Ovary (tissue), 9 donors: ENCODE measurements around the gene RHEB. TPM values are rescaled to one million over a fixed set of nuclear protein-coding genes. Genes with fewer than 3 reads are reported as not detected.
A peak's percentile ranks its signal among the peaks of the same experiment; 100 is the strongest.

Experiments
- DNase-seq, 5 donors: peaks; one replicate each; pipeline ENCODE4 v3.0.0-alpha.2; 2019 to 2020
- H3K27ac ChIP-seq, 2 donors: fragments of 200-600 bp; one replicate each; pipeline versions ENCODE4 v1.5.1 to v1.8.0; 2019 to 2022
- H3K27me3 ChIP-seq: fragments of 200-600 bp; one replicate; pipeline ENCODE4 v1.8.0; 2022
- H3K36me3 ChIP-seq: fragments of 200-600 bp; sonication (generic); one replicate; pipeline ENCODE4 v1.5.1; 2019
- H3K4me1 ChIP-seq: one replicate; pipeline ENCODE4 v1.8.1; 2013; ENCODE audit warnings: mild to moderate bottlenecking, moderate library complexity; ENCODE audit not compliant: insufficient read depth
- H3K4me3 ChIP-seq: fragments of 200-600 bp; sonication (generic); one replicate; pipeline ENCODE4 v1.5.1; 2017
- H3K9me3 ChIP-seq, 2 donors: fragments of 200-600 bp in 1 of 2; sonication (generic) in 1 of 2; one replicate each; pipeline versions ENCODE4 v1.5.1 to v1.8.1; 2013 to 2019; ENCODE audit warnings: mild to moderate bottlenecking in 1 of 2, moderate library complexity in 1 of 2
- EP300 ChIP-seq: sonication (generic); formaldehyde crosslinking; IDR thresholded peaks from one replicate; pipeline ENCODE4 v1.6.1; 2017; ENCODE audit warnings: antibody characterized with exemption
- POLR2A ChIP-seq: fragments of 450-650 bp; IDR thresholded peaks from one replicate; pipeline ENCODE4 v1.6.1; 2017; ENCODE audit warnings: antibody characterized with exemption, mild to moderate bottlenecking, moderate library complexity
- WGBS, 3 donors: extraction: QIAGEN DNeasy Blood & Tissue Kit in 1 of 3; methylation state at CpG; one replicate each; pipeline versions ENCODE4 v1.1.5 to v1.1.7; 2013 to 2017; 5-methylcytosine and 5-hydroxymethylcytosine counted together
- intact Hi-C, 4 donors: fragments of 100-400 bp; cut with DNase I; formaldehyde crosslinking; loops; one replicate each; pipeline versions ENCODE4 v1.11.0 to v1.15.1; 2022 to 2023
- polyA plus RNA-seq, 2 donors: library from polyadenylated mRNA; stranded (reverse); fragments of 200-250 nt in 1 of 2; fragments of 350-450 nt in 1 of 2; fragmentation: Illumina TruSeq in 1 of 2; extraction: RNeasy Lipid Tissue Mini Kit (QIAGEN cat#74804) in 1 of 2; gene quantifications; one replicate each; pipeline ENCODE4 v1.2.3, GENCODE V29; 2013 to 2014
- total RNA-seq, 7 donors: library from RNA; depleted of rRNA in 2 of 7; stranded (reverse); fragments of >200 nt in 2 of 7; fragmentation: NEBNext Ultra II Directional in 3 of 7; extraction: Animal tissue kit (Norgen Biotek cat#: 25700) in 3 of 7; gene quantifications; one replicate each; pipeline versions ENCODE4 v1.1.0 to v1.2.4, GENCODE V29; 2016 to 2023
- TF ChIP-seq, protein P1 (sequence below), 3 donors: fragments of 450-650 bp in 2 of 3; fragments of 200-600 bp in 1 of 3; IDR thresholded peaks; one replicate each; pipeline versions ENCODE4 v1.5.1 to v1.8.0; 2016 to 2022; ENCODE audit warnings: antibody characterized with exemption in 3 of 3, mild to moderate bottlenecking in 1 of 3
- donor health status: DM: no; HTN: no; CAD: no; lungs with moderate emphysema.
- donor health status: DM: no; HTN: no; CAD: no.
- donor health status: Bipolar disorder and iron deficiency.
- donor health status: DM: yes; HTN: yes; CAD: no.
- donor health status: DM: no; HTN: no; CAD: no.
- donor health status: DM: yes; HTN: yes; CAD: no.

Gene RHEB
- total and polyA plus RNA-seq, 9 donors, result 77.6 to 167 (median 91.8) TPM

DNA sequence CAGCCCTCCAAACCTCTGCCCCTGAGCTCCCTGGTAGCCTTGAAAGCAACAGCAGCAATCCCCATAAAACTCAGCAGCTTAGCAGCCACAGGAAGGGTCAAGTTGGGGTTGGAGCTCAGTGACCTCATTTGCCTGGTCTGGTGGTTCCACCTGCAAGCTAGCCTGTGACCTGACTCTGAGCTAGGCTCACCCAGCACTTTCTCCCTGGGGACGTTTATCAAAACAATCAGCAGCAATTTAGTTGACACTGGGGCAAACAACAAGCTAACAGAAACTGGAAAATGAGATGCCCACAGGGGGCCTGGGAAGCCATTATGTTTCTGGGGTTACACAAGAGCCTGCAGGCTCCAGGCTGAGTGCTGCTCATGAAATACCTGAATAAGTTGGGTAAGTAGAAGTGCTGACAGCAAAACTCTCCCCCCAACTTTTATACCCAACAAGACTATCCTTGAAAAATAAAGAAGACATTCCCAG, 57.4 kb downstream of the RHEB start:
- WGBS, 3 donors, result 82 to 85% (median 82%) methylated on average over 1 of the region's 1 CpG
- Histone ChIP-seq H3K4me3 (no peak overlapping the region), H3K27me3 (no peaks in the 10 kb centered on the region), H3K36me3 (no peaks in the 10 kb centered on the region), H3K27ac (no peak overlapping the region), H3K9me3 (no peaks in the 10 kb centered on the region), H3K4me1 (peaks cover 13% of the 10 kb centered on the region)
- TF ChIP-seq EP300, result no peak
- TF ChIP-seq, protein P1, sequence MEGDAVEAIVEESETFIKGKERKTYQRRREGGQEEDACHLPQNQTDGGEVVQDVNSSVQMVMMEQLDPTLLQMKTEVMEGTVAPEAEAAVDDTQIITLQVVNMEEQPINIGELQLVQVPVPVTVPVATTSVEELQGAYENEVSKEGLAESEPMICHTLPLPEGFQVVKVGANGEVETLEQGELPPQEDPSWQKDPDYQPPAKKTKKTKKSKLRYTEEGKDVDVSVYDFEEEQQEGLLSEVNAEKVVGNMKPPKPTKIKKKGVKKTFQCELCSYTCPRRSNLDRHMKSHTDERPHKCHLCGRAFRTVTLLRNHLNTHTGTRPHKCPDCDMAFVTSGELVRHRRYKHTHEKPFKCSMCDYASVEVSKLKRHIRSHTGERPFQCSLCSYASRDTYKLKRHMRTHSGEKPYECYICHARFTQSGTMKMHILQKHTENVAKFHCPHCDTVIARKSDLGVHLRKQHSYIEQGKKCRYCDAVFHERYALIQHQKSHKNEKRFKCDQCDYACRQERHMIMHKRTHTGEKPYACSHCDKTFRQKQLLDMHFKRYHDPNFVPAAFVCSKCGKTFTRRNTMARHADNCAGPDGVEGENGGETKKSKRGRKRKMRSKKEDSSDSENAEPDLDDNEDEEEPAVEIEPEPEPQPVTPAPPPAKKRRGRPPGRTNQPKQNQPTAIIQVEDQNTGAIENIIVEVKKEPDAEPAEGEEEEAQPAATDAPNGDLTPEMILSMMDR (IDR thresholded peaks at IDR 0.05), result no peak
- TF ChIP-seq POLR2A, result no peak
- intact Hi-C loops, result no loop called here
- DNase-seq, result no peak

DNA sequence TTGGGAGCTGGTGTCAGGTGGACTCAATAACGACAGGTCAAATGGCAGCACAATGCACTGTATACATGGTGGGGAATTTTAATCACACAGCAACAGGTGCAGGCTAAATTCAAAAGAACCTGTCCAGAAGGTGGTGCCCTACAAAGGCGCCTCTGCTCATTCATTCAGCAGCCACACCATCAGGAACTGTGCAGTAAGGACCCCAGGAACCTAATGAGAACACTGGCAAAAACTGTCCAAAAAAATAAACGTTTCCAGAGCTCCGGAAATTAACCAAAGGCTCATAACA, 57.8 kb downstream of the RHEB start:
- Histone ChIP-seq H3K4me3 (no peak overlapping the region), H3K4me1 (peaks cover 13% of the 10 kb centered on the region), H3K27ac (no peak overlapping the region), H3K36me3 (no peaks in the 10 kb centered on the region), H3K27me3 (no peaks in the 10 kb centered on the region), H3K9me3 (no peaks in the 10 kb centered on the region)
- DNase-seq, result no peak
- TF ChIP-seq POLR2A (no peak), EP300 (no peak)
- TF ChIP-seq, protein P1 (IDR thresholded peaks at IDR 0.05), result no peak
- intact Hi-C loops, result no loop called here
- WGBS, 3 donors, result 68 to 70% (median 68%) methylated on average over 4 of the region's 4 CpGs

DNA sequence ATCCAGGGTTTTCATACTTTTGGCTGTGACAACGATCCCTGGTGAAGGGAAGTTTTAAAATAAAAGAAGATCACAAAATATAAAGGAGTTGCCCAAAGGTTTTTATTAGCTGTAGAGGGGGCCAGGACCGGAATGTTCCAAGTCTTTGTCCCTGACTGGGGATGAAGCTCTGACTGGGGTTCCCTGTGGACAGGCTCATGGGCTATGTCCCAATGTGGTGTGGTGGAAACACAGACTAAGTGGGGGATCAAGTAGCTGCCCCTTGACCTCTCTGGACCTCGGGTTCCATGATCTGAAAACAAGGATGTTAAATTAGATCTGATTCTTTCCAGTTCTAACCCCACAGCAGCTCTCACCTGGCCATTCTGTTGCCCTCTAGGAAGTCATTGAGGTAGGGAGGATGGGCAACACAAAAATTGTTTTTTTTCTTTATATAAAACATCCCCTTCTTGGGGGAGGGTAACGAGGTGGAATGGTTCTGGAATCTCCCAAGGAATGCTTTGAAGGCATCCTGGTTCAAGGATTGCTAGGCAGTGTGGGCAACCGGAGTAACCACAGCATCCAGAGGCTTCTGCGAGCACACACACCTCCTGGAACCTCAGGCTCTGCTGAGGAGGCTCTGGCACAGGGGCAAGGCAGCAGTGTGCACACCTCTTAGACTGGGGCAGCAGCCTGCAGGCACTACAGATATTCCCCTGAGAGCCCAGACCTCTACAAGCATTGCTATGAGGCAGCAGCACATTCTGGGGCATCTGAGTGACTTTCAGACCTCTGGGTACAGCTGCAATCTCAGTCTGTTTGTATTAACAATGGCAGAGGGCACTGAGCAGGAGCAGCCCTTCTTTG, 58.4 kb downstream of the RHEB start:
- DNase-seq, result no peak
- H3K9me3 ChIP-seq, result no peaks in the 10 kb centered on the region
- intact Hi-C loops, result no loop called here
- 38 to 48% (median 48%) methylated on average over 6 of the region's 6 CpGs for WGBS, 3 donors
- no peaks in the 10 kb centered on the region for H3K36me3 ChIP-seq
- H3K27me3 ChIP-seq, result no peaks in the 10 kb centered on the region
- no peak overlapping the region for H3K4me3 ChIP-seq
- H3K4me1 ChIP-seq, result peaks cover 13% of the 10 kb centered on the region
- H3K27ac ChIP-seq, result peak overlapping the region in 1 of 2 donors; percentile 80
- TF ChIP-seq EP300 (no peak), POLR2A (no peak)
- TF ChIP-seq, protein P1 (IDR thresholded peaks at IDR 0.05), result no peak

DNA sequence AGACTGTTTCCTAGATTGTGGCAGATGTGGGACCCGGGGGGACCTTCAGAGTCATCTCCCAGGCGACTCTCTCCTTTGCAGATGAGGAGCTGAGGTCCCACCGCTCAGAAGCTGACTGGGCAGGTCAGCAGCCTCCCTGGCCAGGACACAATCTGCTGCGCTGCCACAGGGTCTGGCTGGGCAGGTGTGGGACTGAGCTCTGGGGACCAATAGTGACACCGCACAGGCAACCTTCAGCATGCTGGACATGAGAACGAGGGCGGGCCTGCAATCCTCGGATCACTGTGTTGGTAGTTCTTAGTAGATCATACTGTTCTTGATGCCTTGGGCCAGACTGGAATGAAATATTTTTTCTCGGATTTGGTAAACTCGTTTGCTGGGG, 59.2 kb downstream of the RHEB start:
- WGBS, 3 donors, result 18 to 29% (median 25%) methylated on average over 10 of the region's 10 CpGs
- Histone ChIP-seq H3K36me3 (no peaks in the 10 kb centered on the region), H3K9me3 (no peaks in the 10 kb centered on the region), H3K4me3 (peak overlapping the region; percentile 17), H3K27me3 (no peaks in the 10 kb centered on the region), H3K4me1 (peaks cover 13% of the 10 kb centered on the region), H3K27ac (peak overlapping the region; percentile 59 to 80)
- DNase-seq, result peak in 3 of 5 donors; percentile 37 to 63 (median 58)
- TF ChIP-seq POLR2A, result peak; percentile 1
- TF ChIP-seq, protein P1 (IDR thresholded peaks at IDR 0.05), result no peak
- intact Hi-C loops, result no loop called here
